Neuronal stem cell (in vitro differentiated cells): ENCODE results near the gene HIPK2.

Source experiments
- DNase-seq: peaks from one replicate; pipeline ENCODE4 v3.0.0-alpha.2; 2013; ENCODE audit warnings: low spot score
- H2AFZ ChIP-seq: one replicate; pipeline ENCODE4 v1.6.1; 2013; ENCODE audit warnings: mild to moderate bottlenecking, low read length, inconsistent platforms
- H2AK5ac ChIP-seq: 2 replicates; pipeline ENCODE4 v1.6.1; 2013; ENCODE audit warnings: low read depth, mild to moderate bottlenecking, inconsistent platforms, low read length, moderate library complexity, mixed read lengths
- H2BK120ac ChIP-seq: 2 replicates; pipeline ENCODE4 v1.6.1; 2013; ENCODE audit warnings: low read depth, mild to moderate bottlenecking, inconsistent platforms, low read length, moderate library complexity, mixed read lengths
- H2BK12ac ChIP-seq: one replicate; pipeline ENCODE4 v1.6.1; 2013; ENCODE audit warnings: low read length, inconsistent platforms
- H2BK15ac ChIP-seq: 2 replicates; pipeline ENCODE4 v1.6.1; 2013; ENCODE audit warnings: mild to moderate bottlenecking, low read length, inconsistent platforms, mixed read lengths
- H2BK5ac ChIP-seq: one replicate; pipeline ENCODE4 v1.6.1; 2013; ENCODE audit warnings: inconsistent platforms, mild to moderate bottlenecking, low read length, moderate library complexity
- H3K14ac ChIP-seq: one replicate; pipeline ENCODE4 v1.6.1; 2013; ENCODE audit warnings: low read length, inconsistent platforms
- H3K18ac ChIP-seq: 2 replicates; pipeline ENCODE4 v1.6.1; 2013; ENCODE audit warnings: low read length, inconsistent platforms
- H3K23ac ChIP-seq: 2 replicates; pipeline ENCODE4 v1.6.1; 2013; ENCODE audit warnings: low read depth, mild to moderate bottlenecking, mixed read lengths, low read length, inconsistent platforms; ENCODE audit not compliant: poor library complexity
- H3K27ac ChIP-seq: replicated peaks from 3 replicates; pipeline ENCODE4 v1.5.1; 2013; ENCODE audit warnings: low read length, inconsistent platforms
- H3K27me3 ChIP-seq, 3 experiments: 2 replicates each; pipeline ENCODE4 v1.6.1; 2013; ENCODE audit warnings: low read length in 3 of 3, mild to moderate bottlenecking in 2 of 3, inconsistent platforms in 1 of 3, low read depth in 1 of 3, mixed read lengths in 1 of 3, moderate library complexity in 1 of 3; ENCODE audit not compliant: control insufficient read depth in 3 of 3, insufficient read depth in 3 of 3
- H3K36me3 ChIP-seq, 2 donors: replicated peaks in 1 of 2; 2 replicates each; pipeline ENCODE4 v1.6.1; 2013; ENCODE audit warnings: low read length in 2 of 2; ENCODE audit not compliant: control insufficient read depth in 2 of 2, insufficient read depth in 2 of 2
- H3K4ac ChIP-seq: 2 replicates; pipeline ENCODE4 v1.6.1; 2013; ENCODE audit warnings: inconsistent platforms, mild to moderate bottlenecking, low read length, moderate library complexity
- H3K4me1 ChIP-seq, 2 donors: 1 replicate in 1 of 2; 2 replicates in 1 of 2; pipeline ENCODE4 v1.6.1; 2013; ENCODE audit warnings: low read length in 2 of 2, low read depth in 1 of 2; ENCODE audit not compliant: control insufficient read depth in 2 of 2, insufficient read depth in 1 of 2
- H3K4me2 ChIP-seq: one replicate; pipeline ENCODE4 v1.6.1; 2013; ENCODE audit warnings: mild to moderate bottlenecking, low read length, inconsistent platforms; ENCODE audit not compliant: insufficient read depth, poor library complexity, severe bottlenecking
- H3K4me3 ChIP-seq, 2 donors: 2 replicates each; pipeline ENCODE4 v1.5.1; 2013; ENCODE audit warnings: low read length in 2 of 2, mild to moderate bottlenecking in 2 of 2, inconsistent platforms in 1 of 2, moderate library complexity in 1 of 2
- H3K79me1 ChIP-seq: one replicate; pipeline ENCODE4 v1.6.1; 2013; ENCODE audit warnings: low read depth, mild to moderate bottlenecking, inconsistent platforms, low read length, moderate library complexity
- H3K9ac ChIP-seq: one replicate; pipeline ENCODE4 v1.6.1; 2013; ENCODE audit warnings: mild to moderate bottlenecking, low read depth, low read length, inconsistent platforms; ENCODE audit not compliant: poor library complexity
- H3K9me3 ChIP-seq, 2 donors: replicated peaks in 1 of 2; 2 replicates each; pipeline versions ENCODE3 to v1.6.1; 2013; ENCODE audit warnings: low read length in 2 of 2, mild to moderate bottlenecking in 2 of 2, inconsistent platforms in 1 of 2, low read depth in 1 of 2, mixed read lengths in 1 of 2, moderate library complexity in 1 of 2; ENCODE audit not compliant: control insufficient read depth in 2 of 2, insufficient read depth in 1 of 2
- H4K8ac ChIP-seq: one replicate; pipeline ENCODE4 v1.6.1; 2013; ENCODE audit warnings: low read depth, mild to moderate bottlenecking, inconsistent platforms, low read length, moderate library complexity
- H4K91ac ChIP-seq: one replicate; pipeline ENCODE4 v1.6.1; 2013; ENCODE audit warnings: low read length, low read depth, mild to moderate bottlenecking, inconsistent platforms; ENCODE audit not compliant: poor library complexity
- WGBS, 2 donors: extraction: QIAGEN DNeasy Blood & Tissue Kit; methylation state at CpG; one replicate each; pipeline ENCODE4 v1.1.7; 2013; ENCODE audit warnings: missing lambda C conversion rate in 2 of 2, mixed read lengths in 1 of 2; ENCODE audit not compliant: insufficient read length in 2 of 2, insufficient replicate concordance in 1 of 2; ENCODE audit errors: extremely low coverage in 2 of 2; 5-methylcytosine and 5-hydroxymethylcytosine counted together

Gene HIPK2

DNA sequence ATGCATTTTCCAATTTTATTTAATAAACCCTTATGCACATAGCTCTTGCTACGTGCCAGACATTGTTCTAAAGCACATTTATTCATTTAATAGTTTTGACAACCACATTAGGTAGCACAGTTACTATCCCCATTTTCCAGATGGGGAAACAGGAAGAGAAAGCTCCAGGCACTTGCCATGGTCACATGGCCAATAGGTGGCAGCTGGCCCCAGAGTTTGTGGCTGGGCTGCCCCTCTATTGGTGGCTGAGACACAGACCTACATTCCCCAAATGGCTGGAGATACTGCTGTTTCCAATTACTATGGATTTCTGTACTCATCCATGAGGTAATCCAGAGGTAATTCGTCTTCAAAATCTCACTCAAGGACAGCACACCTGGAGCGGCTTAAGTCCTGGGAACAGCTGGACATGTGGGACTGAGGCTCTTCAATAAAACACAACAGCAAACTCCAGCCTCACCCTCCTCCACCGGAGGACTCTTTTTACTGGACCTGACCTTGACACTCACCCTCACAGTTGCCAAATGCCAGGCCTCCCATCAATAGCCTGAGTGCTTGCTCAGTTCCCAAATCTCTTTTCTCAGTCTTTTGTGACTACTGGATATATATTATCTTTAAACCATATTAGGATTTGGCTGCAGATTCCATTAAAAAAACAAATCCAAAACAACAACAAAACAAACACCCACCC lies 148.3 kb downstream of the HIPK2 start:
- no peak overlapping the region for H3K4ac ChIP-seq
- H3K9me3 ChIP-seq: peaks cover 0 to 2% of the 10 kb centered on the region in 2 donors
- no CpG with 5 or more reads among the region's 4 CpGs for WGBS, 2 donors
- H3K18ac ChIP-seq: no peak overlapping the region
- no peak overlapping the region for H3K27ac ChIP-seq
- no peak overlapping the region for H4K91ac ChIP-seq
- H4K8ac ChIP-seq: no peak overlapping the region
- no peak overlapping the region for H3K4me3 ChIP-seq
- peaks cover 0 to 12% of the 10 kb centered on the region in 2 donors for H3K4me1 ChIP-seq
- no peak overlapping the region for H3K14ac ChIP-seq
- H3K4me2 ChIP-seq: no peak overlapping the region
- H2BK5ac ChIP-seq: no peak overlapping the region
- H2BK15ac ChIP-seq: no peak overlapping the region
- no peaks in the 10 kb centered on the region for H3K79me1 ChIP-seq
- no peaks in the 10 kb centered on the region for H3K27me3 ChIP-seq
- H2AFZ ChIP-seq: no peak overlapping the region
- DNase-seq: no peak
- no peak overlapping the region for H2BK120ac ChIP-seq
- H2BK12ac ChIP-seq: no peak overlapping the region
- peaks cover 14 to 65% of the 10 kb centered on the region in 2 donors for H3K36me3 ChIP-seq
- H3K23ac ChIP-seq: no peak overlapping the region
- H2AK5ac ChIP-seq: no peak overlapping the region
- no peak overlapping the region for H3K9ac ChIP-seq

DNA sequence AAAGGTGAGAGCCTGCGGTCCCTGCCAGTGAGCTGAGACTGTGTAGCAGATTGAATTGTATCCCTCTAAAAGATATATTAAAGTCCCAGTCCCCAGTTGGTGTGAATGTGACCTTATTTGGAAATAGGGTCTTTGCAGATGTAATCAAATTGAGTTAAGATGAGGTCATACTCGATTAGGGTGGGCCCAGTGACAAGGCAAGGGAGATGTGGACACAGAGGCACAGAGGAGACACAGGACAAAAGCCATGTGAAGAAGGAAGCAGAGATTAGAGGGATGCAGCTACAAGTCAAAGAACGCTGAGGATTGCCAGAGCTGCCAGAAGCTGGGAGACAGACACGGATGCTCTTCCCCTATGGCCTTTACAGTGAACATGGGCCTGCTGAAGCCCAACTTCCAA lies 150.0 kb downstream of the HIPK2 start:
- Histone ChIP-seq H3K18ac (no peak overlapping the region), H3K36me3 (peaks cover 14 to 77% of the 10 kb centered on the region in 2 donors), H2AK5ac (no peak overlapping the region), H2AFZ (no peak overlapping the region), H3K23ac (no peak overlapping the region), H2BK5ac (no peak overlapping the region), H3K27ac (no peak overlapping the region), H3K4me3 (no peak overlapping the region), H3K27me3 (no peaks in the 10 kb centered on the region), H4K91ac (no peak overlapping the region), H3K9ac (no peak overlapping the region), H3K4me2 (no peak overlapping the region), H2BK120ac (no peak overlapping the region), H2BK12ac (no peak overlapping the region), H2BK15ac (no peak overlapping the region), H3K9me3 (peaks cover 0 to 2% of the 10 kb centered on the region in 2 donors), H3K4me1 (peaks cover 0 to 12% of the 10 kb centered on the region in 2 donors), H3K4ac (no peak overlapping the region), H4K8ac (no peak overlapping the region), H3K14ac (no peak overlapping the region), H3K79me1 (no peaks in the 10 kb centered on the region)
- WGBS, 2 donors: no CpG with 5 or more reads among the region's 4 CpGs
- DNase-seq: no peak

DNA sequence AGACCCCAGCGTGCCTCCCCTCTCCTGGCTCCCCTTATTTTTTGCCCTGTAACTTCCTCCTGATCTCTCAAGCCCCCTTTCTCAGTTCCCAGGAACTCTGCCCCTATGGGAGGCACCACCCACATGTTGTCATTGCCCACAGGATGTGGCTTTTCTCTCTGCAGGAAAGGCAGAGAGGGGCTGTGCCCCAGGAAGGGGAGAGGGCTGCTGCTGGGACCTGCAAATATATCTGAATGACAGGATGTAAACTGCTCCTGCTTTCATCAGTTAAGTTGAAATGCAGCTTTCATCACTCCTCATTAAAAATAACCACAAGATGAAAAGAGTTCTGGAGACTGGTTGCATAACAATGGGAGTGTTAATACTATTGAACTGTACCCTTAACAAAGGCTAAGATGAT lies 151.0 kb downstream of the HIPK2 start:
- Histone ChIP-seq H2AK5ac (no peak overlapping the region), H2BK12ac (no peak overlapping the region), H3K4me2 (no peak overlapping the region), H3K14ac (no peak overlapping the region), H3K4me3 (no peak overlapping the region), H3K27me3 (no peaks in the 10 kb centered on the region), H2AFZ (no peak overlapping the region), H3K4me1 (peaks cover 0 to 11% of the 10 kb centered on the region in 2 donors), H3K4ac (no peak overlapping the region), H2BK5ac (no peak overlapping the region), H3K9me3 (peaks cover 0 to 2% of the 10 kb centered on the region in 2 donors), H3K36me3 (peaks cover 14 to 87% of the 10 kb centered on the region in 2 donors), H2BK15ac (no peak overlapping the region), H3K9ac (no peak overlapping the region), H2BK120ac (no peak overlapping the region), H4K91ac (no peak overlapping the region), H3K23ac (no peak overlapping the region), H4K8ac (no peak overlapping the region), H3K79me1 (no peaks in the 10 kb centered on the region), H3K18ac (no peak overlapping the region), H3K27ac (no peak overlapping the region)
- DNase-seq: no peak
- no CpG with 5 or more reads among the region's 1 CpG for WGBS, 2 donors

DNA sequence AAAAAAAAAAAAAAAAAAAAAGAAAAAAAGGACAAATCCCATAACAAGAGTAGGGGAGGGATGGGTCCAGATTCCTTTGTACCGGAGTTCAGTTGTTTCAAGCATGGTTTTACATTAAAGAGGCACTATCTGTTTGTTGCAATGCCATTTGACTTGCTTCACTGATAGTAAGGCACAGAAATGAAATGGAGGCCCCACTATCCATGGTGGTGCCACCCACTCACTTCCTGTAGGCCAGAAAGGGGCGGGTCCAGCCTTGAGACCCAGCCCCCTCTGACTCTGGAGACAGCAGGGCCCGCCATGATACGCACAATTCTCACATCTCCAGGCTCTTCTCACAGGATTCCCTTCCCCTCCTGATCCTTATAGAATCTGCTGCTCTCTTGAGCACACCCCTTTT lies 154.3 kb downstream of the HIPK2 start:
- Histone ChIP-seq H3K4ac (no peak overlapping the region), H3K9me3 (no peaks in the 10 kb centered on the region), H2BK15ac (no peak overlapping the region), H3K4me2 (no peak overlapping the region), H2BK5ac (no peak overlapping the region), H3K4me1 (no peaks in the 10 kb centered on the region), H2BK12ac (no peak overlapping the region), H3K18ac (no peak overlapping the region), H3K79me1 (no peaks in the 10 kb centered on the region), H2BK120ac (no peak overlapping the region), H3K27ac (no peak overlapping the region), H2AK5ac (no peak overlapping the region), H3K9ac (no peak overlapping the region), H2AFZ (no peak overlapping the region), H3K27me3 (no peaks in the 10 kb centered on the region), H4K8ac (no peak overlapping the region), H3K23ac (no peak overlapping the region), H4K91ac (no peak overlapping the region), H3K14ac (no peak overlapping the region), H3K4me3 (no peak overlapping the region), H3K36me3 (peaks cover 16 to 91% of the 10 kb centered on the region in 2 donors)
- DNase-seq: no peak
- WGBS, 2 donors: no CpG with 5 or more reads among the region's 4 CpGs
